HG02571 (cell line): ENCODE data around the gene TACC2.

Experiments
- ATAC-seq: cut with Tn5 transposase; IDR thresholded peaks from one replicate; pipeline ENCODE4 v1.9.1; 2021; ENCODE audit warnings: mild to moderate bottlenecking, moderate library complexity; ENCODE audit not compliant: unreplicated experiment

TACC2 gene

DNA sequence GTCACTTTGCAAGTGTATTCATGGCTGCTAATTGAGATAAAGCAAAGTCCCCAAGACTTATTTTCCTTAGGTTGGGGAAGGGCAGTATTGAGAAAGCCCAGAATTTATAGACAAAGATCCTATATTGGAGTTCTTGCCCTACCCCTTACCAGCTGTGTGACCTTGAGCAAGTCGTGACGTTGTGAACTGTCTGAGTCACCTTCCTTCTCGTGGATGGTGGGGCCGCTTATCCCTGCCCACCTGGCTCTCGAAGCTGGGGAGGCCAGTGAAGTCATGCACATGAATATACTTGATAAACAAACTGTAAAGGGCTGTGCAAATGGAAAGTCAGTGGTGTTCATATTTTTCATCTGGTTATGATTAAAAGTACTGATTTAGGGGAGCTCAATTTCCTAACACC is 127.4 kb downstream of the TACC2 start:
- no peak for ATAC-seq

DNA sequence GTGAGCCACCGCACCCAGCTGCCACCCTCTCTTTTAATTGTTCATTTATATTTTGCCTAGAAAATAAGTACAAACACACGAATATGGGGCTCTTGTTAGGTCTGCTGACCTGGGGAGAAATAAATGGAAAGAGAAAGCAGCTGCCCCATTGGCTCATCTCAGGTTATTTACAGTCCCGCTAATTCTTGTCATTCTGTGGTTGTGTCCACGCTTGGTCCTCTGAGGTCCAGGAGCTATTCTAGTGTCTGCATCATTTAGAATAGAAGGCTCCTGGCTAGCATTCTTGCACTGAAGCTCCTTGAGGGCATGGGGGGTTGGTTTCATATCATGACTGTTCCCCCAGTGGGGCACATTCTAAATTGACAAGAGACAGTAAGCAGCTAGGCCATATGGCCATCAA is 128.5 kb downstream of the TACC2 start:
- no peak for ATAC-seq

DNA sequence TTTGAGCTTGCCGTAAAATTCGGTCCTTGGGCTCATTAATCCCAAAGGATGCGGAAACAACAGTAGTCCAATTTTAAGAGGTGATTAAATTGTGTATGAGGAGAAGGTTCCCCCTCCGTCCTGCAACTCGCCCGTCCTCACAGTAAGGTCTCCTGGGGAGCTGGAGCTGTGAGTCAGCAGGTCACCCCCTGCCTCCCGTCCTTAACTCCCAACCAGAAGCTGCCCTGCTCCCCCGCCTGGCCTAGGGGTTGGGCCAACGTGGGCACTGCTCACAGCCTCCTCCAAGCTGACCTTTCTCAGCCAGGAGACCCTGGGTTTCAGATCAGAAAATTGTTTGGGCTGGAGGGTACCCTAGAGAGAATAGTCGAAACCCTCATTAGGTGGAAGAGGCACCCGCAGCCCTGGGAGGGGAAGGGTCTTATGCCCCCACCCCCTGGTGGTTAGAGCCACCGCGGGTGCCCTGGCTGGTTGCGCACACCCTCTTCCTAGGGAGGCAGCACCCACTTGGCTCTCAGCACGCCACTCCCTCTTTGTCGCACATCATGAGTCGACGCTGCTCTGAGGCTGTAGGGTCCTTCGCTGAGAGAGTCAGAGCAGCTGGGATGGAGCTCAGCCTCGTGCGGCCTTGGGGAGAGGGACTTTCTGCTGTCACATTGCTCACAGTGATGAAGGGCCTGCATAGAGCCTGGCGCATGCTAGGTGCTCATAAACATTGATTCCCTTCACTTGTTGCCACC is 131.2 kb downstream of the TACC2 start:
- ATAC-seq: no peak

DNA sequence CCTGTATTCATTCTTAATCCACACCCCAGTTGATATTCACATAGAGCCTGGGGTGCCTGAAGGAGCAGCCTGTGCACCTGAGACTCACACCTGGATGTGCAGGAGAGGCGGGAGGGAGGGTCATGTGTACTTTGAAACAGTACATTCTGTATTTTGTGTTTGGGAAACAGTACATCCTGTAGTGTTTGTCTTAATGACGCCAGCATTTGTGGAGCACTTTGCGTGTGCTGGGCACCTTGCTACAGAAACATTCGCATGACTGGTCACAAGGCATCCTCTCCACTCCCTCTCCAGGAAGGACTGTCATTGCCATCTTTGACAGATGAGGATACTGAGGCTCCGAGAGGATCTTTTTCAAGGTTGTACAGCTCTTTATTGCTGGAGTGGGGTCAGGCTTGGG is 132.1 kb downstream of the TACC2 start:
- no peak for ATAC-seq

DNA sequence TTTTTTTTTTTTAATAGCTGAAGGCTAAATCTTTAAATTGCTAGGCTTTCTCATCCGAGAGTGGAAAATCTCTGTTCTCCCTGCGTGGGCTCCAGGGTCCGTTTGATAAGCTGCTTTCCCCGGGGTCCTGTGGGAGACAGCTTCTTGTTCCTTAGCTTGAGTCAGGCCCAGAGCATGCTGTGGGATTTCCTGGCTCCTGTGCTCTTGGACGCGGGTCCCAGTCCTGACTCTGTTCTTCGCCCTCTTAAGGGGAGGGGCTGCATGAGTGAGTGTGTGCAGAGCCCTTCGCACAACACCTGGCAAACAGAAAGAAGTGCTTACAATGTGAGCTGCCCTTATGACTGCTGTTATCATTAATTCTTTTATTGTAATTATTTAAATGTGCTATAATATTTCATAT is 133.5 kb downstream of the TACC2 start:
- no peak for ATAC-seq

GRCh38 chr10:122123186-122123585 is 134.2 kb downstream of the TACC2 start:
- ATAC-seq: no peak

DNA sequence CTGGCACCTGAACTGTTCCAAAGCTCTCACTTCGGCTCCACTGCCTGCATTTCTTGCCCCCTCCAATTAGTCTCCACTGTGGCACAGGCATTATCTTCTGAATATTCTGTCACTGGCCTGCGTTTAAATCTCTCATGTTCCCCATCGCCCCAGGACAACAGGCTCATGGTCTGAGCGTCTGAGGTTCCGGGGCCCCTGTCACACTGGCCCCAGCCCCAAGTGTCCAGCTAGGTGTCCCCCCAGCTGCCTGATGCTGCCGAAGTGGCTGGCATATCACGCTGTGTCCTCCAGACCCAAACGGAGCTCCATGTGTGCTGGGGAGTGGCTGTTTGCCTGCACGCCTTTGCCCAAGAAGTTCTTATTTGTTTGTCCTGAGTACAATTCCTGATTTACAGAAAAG is 135.4 kb downstream of the TACC2 start:
- ATAC-seq: no peak

DNA sequence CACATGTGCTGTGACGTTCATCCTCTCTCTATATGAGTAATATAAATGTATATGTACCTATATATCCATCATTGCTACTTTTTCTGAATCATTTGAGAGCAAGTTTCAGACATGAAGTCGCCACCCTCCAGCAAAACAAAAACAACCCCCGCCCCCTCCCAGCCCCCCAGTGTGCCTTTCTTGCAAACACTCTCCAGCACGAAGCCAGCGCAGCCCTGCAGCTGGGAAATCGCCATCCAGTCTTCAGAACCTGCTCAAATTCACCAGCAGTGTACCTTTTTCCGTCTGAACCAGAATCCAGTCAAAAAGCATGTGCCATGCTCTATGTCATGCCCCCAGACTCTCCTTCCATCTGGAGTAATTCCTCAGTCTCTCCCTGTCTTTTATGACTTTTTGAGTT is 135.8 kb downstream of the TACC2 start:
- no peak for ATAC-seq

GRCh38 chr10:122126763-122127659 is 138.0 kb downstream of the TACC2 start:
- no peak for ATAC-seq

- ATAC-seq: no peak
These were observed 139.0 kb downstream of the TACC2 start for GRCh38 chr10:122127943-122128342.

- ATAC-seq: no peak
These were observed 139.4 kb downstream of the TACC2 start for GRCh38 chr10:122128357-122128756.

GRCh38 chr10:122130474-122131110 is 141.6 kb downstream of the TACC2 start:
- no peak for ATAC-seq

GRCh38 chr10:122132331-122132755 is 143.4 kb downstream of the TACC2 start:
- no peak for ATAC-seq

- ATAC-seq: no peak
These were observed 144.1 kb downstream of the TACC2 start for GRCh38 chr10:122132882-122133565.

DNA sequence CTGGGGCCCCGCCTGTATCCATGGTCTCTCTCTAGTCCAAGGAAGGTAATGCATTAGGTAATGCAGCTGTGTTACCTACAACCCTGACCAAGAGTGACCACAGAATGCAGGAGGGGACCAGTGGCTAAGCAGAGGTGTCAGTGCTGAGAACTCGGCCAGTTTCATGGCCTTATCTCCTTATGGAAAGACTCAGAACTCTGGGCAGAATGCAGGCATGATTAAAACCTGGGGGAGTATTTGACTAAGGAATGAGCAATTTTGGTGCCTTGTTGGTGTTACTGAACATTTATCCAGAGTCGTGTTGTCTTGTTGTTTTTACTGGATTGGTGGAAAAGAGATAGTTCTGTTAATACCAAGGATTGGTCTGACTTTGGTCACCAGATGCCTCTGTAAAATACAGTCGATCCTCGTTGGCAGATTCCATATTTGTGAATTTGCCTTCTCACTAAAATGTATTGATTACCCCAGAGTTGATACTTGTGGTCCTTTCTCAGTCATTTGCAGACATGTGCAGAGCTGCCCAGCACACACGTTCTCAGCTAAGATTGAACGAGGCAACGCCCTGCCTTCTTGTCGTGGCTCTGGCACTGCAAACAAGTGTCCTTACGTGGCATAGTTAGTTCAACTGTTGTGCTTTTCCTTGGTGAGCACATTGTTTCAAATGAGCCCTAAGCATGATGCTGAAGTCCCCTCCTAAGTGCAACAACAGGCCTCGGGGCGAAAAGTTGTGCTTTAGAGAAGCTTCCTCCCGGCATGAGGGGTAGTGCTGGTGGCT is 146.5 kb downstream of the TACC2 start:
- ATAC-seq: no peak

- no peak for ATAC-seq
These were observed 150.1 kb downstream of the TACC2 start for GRCh38 chr10:122138831-122139625.

DNA sequence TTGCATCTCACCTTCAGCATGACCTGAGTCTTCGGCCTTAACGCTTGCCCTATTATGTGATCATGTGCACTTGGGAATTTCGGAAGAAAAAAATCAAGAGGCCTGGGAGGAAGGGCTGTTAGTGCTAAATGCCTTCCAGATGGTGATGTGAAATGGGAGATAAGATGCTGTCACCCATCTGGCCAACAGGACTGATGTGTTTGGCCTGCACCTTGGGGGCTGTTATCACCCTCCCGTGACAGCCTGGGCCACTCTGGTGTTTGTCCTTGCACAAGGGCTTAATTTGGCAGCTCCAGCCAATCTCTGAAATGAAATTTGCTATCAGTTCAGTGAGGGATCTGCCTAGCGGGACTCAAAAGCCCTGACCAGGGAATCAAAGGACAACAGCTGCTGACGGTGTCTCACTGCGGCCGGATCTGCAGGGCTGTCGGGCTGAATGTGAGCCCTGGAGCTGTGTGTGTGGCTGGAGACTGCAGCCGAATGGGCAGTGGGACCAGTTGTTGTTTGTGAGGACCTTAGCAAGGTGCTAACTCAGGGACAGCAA is 150.7 kb downstream of the TACC2 start:
- no peak for ATAC-seq

DNA sequence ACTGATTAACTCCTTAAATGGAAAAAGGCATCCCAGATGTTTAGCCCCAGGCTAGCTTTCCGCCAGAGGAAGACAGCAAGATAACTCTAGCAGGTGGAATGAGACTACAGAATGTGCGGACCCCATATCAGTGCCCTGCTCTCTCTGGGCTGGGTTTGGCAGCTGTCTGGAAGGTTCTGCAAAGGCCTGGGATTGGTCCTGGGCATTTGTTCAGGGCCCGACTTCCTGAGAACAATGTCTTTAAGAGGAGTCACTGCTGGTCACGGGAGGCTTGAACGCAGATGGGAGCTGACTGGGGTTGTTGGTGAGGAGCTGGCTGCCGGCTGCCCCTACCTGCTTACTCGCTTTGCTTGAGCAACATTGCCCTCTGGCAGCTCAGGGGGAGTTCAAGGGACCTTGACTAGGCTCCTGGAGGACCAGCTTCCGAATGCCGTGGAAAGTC is 151.5 kb downstream of the TACC2 start:
- no peak for ATAC-seq

DNA sequence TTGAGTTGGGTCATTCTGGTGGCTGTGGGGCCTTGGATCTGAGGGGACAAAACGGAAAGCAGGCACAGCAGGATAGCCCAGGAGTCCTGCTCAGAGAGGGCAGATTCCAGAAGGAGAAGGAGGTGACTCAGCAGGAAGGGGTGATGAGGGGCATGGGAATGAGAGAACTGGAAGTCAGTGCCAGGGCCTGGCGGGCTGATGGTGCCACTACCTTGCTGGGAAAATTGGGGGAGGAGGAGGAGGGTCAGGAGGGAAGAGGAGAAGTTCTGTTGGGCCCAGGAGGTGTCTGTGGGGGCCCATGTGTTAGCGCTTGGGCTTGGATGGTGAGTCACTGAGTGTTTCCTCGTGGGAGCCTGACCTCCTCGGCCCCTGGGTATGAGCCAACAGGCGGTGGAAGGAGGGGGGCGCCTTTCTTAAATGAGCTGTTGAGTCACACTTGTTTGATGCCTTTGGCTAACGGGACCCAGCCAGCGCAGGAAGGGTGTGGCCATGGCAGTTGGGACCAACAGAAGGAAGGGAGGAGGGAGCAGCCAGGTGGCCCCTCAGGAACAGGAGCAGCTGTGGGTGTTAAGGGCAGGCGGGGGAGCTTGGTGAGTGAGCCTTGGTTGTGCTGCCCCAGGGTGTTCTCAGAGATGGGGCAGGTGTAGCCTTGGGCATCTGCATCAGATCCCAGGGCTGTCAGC is 152.1 kb downstream of the TACC2 start:
- ATAC-seq: no peak
